Activated CD8-positive, alpha-beta memory T cell treated with anti-CD3 and anti-CD28 coated beads for 48 hours (primary cell): ENCODE data around the gene CENPN.
A peak's percentile ranks its signal among the peaks of the same experiment; 100 is the strongest.

Experiments used
- DNase-seq, 3 experiments: peaks; one replicate each; pipeline ENCODE4 v3.0.0-alpha.2; 2020; ENCODE audit warnings: low read depth in 2 of 3, low spot score in 2 of 3

The CENPN gene

DNA sequence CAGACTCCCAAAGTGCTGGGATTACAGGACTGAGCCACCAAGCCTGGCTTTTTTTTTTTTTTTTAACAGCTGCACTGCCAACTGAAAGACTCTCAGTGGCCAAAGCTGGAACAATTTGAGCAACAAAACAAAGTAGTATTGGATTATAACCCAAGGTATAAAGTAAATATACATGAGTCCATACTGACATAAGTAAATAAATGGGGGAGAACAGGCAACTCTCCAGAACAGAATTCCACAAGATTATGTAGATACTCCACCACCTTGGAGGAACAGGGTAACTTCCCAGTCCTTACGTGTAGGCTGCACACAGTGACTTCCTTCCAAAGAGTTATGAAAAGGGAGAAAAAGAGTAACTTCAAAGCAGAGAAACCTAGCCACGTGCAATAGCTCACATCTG is 16.0 kb upstream of the CENPN start:
- DNase-seq, result no peak

DNA sequence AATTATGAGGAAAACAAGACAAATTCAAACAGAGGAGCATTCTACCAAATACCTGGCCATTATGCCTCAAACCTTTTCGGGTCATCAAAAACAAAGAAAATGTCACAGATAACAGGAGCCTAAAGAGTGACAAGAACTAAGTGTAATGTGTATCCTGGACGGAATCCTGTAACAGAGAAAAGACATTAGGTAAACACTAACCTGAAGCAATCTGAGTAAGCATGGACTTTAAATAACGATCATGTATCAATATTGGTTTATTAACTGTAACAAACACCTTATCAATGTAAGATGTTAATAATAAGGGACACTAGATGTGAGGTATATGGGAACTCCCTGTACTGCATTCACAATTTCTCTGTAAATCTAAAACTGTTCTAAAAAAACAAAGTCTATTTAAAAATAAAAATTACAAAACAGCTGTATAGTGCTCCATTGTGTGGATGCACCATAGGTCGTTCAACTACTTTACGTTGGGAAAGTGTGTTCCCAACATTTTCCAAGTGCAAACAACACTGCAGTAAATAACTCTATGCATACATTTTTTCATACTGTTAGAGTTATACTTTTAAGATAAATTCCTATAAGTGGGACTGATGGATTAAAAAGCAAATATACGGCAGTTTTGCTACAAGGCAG is 15.1 kb upstream of the CENPN start:
- no peak for DNase-seq

DNA sequence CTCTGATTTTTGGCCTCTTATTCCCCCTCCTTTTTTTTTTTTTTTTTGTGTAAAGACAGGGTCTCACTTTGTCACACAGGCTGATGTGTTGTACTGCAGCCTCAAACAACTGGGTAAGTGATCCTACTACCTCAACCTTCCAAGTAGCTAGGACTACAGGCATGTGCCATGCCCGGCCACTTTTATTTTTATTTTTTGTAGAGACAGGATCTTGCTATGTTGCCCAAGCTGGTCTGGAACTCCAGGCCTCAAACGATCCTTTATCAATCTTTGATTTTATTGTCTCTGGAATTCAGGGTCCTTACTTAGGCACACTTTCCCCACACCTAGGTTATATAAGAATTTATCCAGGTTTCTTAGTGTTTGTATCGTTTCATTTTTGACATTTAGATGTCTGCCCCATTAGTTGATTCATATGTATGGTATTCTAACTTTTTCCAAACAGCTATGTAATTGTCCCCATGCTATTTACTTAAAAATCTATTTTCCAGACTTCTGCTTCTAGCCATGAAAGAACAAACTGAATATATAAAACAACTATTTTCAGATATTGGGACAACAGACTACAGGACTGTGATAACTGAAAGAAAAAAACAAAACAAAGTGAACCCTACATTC is 14.2 kb upstream of the CENPN start:
- DNase-seq, result no peak

DNA sequence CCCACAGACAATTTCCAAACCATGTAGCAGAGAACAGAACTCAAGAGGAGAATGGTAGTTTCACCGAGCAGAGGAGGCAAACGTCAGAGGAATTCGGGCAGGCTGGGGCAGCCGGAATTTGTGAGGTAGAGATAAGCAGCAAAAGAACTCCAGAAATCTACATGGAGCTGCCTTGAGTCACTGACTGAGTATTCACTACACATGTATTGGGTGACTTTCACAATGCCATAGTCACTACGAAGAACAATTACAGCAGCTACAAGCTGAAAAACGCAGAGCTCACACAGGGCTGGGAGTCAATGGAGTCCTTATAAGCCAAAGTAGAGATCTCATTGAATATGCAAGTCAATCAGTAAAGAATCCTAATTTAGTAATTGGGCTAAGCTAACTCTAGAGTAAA is 13.7 kb upstream of the CENPN start:
- DNase-seq, result no peak

DNA sequence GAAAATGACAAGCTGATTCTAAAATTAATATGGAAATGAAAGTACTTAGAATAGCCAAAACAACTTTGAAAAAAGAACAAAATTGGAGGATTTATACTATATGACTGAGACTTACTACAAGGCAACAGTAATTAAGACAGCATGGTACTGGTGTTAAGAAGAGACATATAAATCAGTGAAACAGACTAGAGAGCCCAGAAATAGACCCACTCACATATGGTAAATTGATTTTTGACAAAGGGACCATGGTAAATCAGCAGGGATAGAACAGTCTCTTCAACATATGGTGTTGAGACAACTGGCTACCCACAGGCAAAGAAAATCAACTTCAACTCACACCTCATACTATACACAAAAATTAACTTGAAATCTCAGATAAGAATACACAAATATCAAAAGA is 13.2 kb upstream of the CENPN start:
- DNase-seq, result no peak

DNA sequence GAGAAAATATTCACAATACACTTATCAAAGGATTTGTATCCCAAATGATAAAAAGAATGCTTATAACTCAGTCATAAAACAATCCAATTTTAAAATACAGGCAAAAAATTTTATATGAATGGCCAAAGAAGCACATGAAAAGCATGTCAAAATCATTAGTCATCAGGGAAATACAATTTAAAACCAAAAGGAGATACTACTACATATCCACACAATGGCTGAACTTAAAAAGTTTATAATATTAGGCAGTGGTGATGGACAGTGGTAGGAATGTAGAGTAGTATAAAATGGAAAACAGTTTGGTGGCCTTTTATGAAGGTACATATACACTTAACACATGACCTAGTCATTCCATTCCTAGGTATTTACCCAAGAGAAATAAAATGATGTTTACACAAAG is 12.6 kb upstream of the CENPN start:
- DNase-seq, result no peak

DNA sequence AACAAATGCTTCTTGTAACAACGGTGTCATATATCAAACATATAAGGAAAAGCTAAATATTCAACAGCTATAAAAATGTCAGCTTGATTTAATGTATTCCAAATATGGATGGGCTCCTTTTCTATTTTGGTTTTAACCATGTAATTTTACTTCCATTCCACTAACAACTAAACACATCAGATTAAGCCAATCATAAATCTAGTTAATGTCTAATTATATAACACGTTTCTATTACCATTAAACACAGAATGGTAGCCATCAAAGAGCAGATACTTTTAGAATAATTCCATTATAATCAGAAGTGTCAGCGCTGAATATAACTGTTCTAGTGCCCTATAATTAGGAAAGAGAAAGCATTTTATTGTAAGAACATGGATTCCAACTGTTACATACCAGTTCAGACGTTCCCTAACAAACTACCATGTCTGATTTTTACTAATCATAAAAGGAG is 10.3 kb upstream of the CENPN start:
- no peak for DNase-seq

DNA sequence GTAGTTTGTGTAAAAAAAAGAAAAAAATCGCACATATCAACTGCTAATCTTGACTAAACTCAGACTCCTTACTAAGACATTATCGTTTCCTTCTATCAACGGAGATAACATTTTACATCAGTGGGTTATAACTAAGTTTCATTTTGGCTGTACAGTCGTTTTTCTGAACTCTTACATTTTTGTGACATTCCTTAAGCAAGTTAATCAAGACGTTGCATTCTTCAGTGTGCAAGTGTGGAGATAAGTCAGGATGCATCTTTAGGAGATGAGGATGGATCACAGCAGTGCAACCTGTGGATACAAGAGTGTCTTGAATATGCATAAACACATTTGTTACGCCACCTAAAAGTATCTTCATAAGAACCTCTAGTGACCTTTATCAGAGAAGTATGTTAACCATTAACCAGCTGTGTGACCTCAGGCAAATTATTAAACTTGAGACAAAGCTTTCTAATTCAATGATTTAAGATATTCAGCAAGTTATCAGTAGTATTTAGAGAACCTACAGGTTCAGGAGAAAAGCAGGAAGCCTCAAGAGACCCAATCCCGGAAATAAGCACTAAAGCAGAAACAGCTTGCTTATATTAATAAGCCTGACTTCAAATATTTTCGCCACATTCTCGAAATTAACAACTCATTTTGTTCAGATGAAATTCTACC is 9.7 kb upstream of the CENPN start:
- no peak for DNase-seq

DNA sequence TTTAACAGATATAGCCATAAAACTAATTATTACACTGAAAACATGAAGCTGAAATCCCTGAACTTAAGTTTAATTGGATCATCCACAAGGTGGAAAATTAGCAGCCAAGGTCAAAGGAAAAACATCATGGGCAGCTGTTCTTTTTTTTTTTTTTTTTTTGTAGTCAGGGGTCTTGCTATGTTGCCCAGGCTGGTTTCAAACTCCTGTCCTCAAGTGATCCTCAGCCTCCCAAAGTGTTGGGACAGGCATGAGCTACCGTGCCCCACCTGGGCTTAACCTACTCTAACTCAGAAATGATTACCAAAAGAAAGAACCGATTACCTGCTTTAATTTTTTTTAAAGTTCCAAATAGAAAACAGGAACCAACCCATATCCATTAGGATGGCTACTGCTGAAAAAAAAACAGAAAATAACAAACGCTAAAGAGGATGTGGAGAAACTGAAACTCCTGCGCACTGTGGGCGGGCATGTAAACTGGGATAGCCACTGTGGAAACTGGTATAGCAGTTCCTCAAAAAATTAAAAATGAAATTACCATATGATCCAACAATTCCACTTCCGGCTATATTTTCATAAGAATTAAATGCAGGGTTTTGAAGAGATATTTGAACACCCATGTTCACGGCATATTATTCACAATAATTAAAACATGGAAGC is 8.9 kb upstream of the CENPN start:
- DNase-seq, result no peak

DNA sequence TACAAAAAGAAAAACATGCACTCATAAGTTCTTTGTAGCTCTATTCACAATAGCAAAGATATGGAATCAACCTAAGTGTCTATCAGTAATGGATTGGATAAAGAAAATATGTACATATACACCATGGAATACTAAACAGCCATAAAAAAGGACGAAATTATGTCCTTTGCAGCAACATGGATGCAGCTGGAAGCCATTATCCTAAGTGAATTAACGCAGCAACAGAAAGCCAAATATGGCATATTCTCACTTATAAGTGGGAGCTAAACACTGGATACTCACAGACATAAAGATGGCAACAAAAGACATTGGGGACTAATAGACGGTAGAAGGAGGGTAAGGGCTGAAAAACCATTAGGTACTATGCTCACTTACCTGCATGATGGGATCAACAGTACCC is 6.1 kb upstream of the CENPN start:
- DNase-seq, result no peak

DNA sequence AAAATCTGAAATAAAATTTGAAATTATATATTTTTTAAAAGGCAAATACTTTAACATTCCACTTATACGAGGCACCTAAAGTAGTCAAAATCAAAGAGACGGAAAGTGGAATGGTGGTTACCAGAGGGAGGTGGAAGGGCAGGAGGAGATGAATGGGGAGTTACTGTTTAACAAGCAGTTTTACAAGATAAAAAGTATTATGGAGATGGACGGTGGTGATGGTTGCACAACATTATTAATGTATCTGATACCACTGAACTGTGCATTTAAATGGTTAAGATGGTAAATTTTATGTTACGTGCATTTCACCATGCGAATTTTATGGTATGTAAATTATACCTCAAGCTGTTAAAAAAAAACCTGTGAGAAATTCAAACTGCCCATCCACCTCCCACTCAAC is 5.7 kb upstream of the CENPN start:
- no peak for DNase-seq

DNA sequence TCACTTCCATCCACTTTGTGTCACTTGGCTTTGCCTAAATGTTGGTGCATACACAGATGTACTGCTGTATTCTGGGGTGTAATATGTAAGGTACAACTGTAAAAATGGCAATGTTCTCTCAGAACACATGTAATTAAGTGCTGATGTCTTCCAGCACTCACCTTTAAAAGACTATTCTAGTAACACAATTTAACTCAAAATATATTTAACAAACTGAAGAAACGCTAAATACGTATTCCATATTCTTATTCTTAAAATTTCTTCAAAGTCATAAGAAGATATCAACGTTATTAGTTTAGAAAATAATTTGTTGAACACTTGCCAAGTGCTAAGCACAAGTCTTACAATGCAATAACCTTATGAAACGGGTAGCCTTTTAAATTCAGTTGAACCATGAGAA is 4.0 kb upstream of the CENPN start:
- DNase-seq, result no peak

DNA sequence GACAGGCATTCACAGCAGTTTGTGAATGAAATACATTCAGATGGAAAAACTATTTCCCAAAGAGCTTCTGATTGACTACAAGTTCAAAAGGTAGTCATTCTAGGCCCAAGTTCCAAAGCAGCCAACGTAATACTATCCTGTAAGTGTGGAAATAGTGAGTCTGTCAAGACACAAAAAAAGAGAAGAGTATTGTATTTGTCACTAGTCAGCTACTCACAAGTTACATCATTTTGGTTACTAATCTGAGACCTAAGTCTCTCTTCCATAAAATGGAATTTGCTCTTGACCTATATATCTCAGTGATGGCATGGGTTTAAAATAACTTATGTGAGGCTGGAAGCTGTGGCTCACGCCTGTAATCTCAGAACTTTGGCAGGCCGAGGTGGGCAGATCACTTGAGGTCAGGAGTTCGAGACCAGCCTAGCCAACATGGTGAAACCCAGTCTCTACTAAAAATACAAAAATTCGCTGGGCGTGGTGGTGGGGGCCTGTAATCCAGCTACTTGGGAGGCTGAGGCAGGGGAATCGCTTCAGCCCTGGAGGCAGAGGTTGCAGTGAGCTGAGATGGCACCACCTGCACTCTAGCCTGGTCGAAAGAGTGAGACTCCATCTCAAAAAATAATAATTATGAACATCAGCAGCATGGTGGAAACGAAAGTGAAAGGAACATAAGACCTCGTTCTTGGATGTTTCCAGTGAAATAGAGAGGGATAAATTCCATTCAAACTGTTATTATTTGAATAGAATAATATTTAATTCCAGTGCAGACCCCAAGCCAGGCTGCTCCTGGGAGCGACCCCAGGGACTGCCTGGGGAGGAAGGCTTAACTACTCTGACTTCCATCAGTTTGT is 3.2 kb upstream of the CENPN start:
- no peak for DNase-seq

DNA sequence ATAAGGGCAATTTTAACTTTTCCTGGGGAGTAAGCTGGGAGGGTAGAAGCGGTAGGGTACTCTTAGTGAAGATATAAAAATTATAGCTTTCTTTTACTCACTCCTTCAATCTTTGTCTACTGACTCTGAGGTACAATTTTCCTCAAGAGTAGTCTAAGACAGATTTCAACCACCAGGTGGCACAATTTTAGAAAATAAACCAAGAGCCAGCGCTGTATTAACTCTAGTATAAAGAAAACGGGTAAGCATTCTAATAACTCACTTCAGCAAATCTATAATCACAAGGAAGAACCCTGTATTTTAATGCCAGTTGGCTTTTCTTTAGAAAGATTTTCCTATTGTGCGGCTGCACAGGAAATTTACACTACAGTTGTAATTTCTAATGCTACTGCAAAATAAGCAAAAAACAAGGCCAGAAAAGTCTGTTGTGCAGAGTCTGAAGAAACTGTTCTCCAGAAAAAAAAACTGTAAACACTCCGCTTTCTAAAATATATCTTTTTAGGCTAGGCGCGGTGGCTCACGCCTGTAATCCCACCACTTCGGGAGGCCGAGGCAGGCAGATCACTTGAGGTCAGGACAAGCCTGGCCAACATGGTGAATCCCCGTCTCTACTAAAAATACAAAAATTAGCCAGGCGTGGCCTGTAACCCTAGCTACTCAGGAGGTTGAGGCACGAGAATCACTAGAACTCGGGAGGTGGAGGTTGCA is 2.2 kb upstream of the CENPN start:
- no peak for DNase-seq

DNA sequence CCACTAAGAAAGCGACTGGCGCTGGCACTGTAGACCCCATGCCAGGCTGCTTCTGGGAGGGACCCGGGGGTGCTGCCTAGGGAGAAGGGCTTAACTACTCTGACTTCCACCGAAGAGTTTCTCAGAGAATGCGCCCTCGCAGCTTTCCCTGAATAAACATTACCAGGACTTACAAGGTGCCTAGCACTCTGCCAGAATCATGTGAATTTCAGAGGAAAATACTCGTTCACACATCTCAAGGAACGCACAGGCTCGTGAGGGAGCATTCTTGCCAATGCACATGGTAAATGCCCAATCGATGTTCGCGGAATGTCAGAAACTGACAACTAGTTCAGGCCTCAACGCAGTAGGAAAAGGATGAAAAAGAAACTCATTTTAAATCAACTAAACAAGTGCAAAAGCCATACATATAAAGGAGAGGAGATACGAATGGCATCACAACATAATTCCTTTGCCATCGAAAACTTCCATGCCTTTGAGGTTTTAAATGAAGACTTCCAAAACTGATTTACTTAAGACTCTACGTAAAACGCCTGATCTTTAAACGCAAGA is 1.3 kb upstream of the CENPN start:
- DNase-seq, result no peak

DNA sequence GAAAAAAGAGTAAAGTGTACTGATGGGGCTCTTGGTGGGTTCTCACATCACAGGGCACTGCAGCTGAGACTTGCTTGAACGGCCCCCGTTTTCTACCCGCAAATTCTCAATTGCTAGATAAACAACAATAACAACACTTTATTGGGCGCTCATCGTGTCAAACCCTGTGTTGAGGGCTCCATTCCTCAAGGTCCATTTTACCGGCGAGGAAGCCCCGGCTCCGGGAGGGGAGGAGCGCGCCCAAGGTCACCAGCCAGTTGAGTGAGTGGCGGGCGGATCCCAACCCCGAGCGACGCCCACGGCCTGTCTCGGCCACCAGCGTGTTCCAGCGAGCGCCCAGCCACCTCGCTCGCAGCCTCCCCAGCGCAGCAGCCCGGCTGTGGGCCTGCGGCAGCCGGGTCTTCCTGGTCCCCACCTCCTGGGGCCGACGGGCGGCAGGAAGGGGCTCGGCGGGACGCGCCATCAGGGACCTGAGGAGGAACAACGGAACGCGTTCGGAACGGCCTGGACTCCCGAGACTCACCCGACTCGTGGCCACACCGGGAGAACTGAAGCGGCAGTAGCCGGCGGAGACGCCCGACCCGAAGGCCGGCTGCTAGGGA is 702 bp upstream of the CENPN start:
- DNase-seq, result peak; percentile 55 to 61 (median 56)

DNA sequence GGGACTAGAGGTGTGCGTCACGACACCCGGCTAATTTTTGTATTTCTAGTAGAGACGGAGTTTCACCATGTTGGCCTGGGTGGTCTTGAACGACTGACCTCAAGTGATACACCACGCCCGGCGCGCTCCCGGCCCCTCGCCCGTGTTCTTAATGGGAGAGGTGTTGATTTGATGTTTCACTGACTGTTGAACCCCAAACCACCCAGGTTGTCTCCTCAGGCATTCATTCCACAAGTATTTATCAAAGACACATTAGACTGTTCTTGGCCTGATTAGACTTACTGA is 1.4 kb downstream of the CENPN start:
- DNase-seq, result no peak

DNA sequence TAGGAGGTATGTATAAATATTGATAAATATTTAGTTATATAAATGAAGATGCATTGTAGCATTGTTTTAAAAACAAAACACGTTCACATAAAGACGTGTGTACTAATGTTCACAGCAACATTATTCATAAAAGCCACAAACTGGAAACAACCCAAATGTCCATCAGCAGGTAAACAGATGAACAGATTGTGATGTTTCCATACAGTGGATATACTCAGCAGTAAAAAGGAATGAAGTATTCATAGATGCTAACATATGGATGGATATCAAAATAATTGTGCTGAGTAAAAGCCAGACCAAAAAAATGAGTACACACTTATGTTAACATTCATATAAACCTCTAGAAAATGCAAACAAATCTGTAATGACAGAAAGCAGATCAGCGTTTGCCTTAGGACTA is 6.0 kb downstream of the CENPN start:
- DNase-seq, result no peak

DNA sequence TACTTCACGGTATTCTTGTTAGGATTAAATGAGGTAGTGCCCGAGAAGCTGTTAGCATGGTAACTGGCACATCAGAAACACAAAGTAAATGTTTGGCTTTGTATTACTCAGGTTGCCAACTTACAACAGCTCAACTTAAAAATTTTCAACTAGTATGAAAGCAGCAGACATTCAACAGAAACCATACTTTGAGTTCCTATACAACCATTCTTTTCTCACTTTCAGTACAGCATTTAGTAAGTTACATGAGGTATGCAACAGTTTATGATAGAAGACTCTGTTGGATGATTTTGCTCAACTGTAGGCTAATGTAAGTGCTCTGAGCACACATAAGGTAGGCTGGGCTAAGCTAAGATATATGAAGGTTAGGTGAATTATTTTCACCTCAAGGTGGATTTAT is 7.7 kb downstream of the CENPN start:
- DNase-seq, result no peak

DNA sequence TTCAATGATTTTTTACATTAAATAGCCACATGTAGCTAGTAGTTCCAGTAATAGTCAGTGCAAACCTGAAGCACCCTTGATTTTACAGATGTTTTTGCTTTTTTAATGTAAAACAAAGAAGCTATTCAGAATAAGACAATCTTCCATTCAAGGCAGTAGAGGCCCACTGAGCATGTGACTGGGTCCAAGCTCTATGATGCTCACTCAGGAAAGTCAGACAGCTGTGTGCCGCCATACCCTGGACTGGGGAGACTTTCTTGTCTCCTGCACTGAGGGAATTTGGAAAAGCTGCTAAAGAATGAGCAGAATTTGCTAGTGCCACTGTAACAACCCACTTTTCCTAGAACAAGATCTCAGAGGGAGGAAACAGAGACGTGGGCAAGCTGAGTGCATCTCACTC is 11.5 kb downstream of the CENPN start:
- no peak for DNase-seq
